ENCODE data around the gene KITLG. TPM values are rescaled to one million over a fixed set of nuclear protein-coding genes. Genes with fewer than 3 reads are reported as not detected.

KITLG gene
- total RNA-seq, 4 donors from 2014 or later = 3.9 to 33.0 (median 14.7) TPM

- 80 to 88% methylated on average over 1 of the region's 1 CpG for WGBS, 2 donors
- intact Hi-C loops (cut with DNase I) = no loop called here
- Histone ChIP-seq H3K36me3 (peaks cover 0 to 50% (median 0%) of the 10 kb centered on the region in 3 donors), H3K27ac (no peak overlapping the region), H3K9me3 (no peaks in the 10 kb centered on the region), H3K4me1 (peaks cover 0 to 8% (median 6%) of the 10 kb centered on the region in 3 donors), H3K4me3 (no peak overlapping the region), H3K27me3 (no peaks in the 10 kb centered on the region)
- no peak for TF ChIP-seq CTCF (IDR thresholded peaks at IDR 0.05)
- TF ChIP-seq POLR2A (IDR thresholded peaks at IDR 0.05) = no peak
- no peak for DNase-seq
Observed at GRCh38 chr12:88507270-88507669, 73.0 kb downstream of the KITLG start.

GRCh38 chr12:88505696-88506095, 74.6 kb downstream of the KITLG start:
- Histone ChIP-seq H3K9me3 (no peaks in the 10 kb centered on the region), H3K4me1 (peaks cover 0 to 15% (median 6%) of the 10 kb centered on the region in 3 donors), H3K27me3 (no peaks in the 10 kb centered on the region), H3K4me3 (no peak overlapping the region), H3K36me3 (peaks cover 0 to 50% (median 0%) of the 10 kb centered on the region in 3 donors), H3K27ac (no peak overlapping the region)
- no peak for DNase-seq
- 87 to 91% methylated on average over 2 of the region's 2 CpGs for WGBS, 2 donors
- no peak for TF ChIP-seq POLR2A (IDR thresholded peaks at IDR 0.05)
- no peak for TF ChIP-seq CTCF (IDR thresholded peaks at IDR 0.05)
- intact Hi-C loops (cut with DNase I) = no loop called here

- DNase-seq = no peak
- no peak for TF ChIP-seq CTCF (IDR thresholded peaks at IDR 0.05)
- TF ChIP-seq POLR2A (IDR thresholded peaks at IDR 0.05) = no peak
- intact Hi-C loops (cut with DNase I) = no loop called here
- peaks cover 0 to 15% (median 6%) of the 10 kb centered on the region in 3 donors for H3K4me1 ChIP-seq
- no peaks in the 10 kb centered on the region for H3K27me3 ChIP-seq
- H3K4me3 ChIP-seq = no peak overlapping the region
- WGBS, 2 donors = 83 to 89% methylated on average over 3 of the region's 3 CpGs
- H3K27ac ChIP-seq = no peak overlapping the region
- peaks cover 0 to 41% (median 0%) of the 10 kb centered on the region in 3 donors for H3K36me3 ChIP-seq
- no peaks in the 10 kb centered on the region for H3K9me3 ChIP-seq
Observed at GRCh38 chr12:88503281-88503703, 77.0 kb downstream of the KITLG start.

- peaks cover 0 to 34% (median 0%) of the 10 kb centered on the region in 3 donors for H3K36me3 ChIP-seq
- no peak overlapping the region for H3K4me3 ChIP-seq
- H3K27ac ChIP-seq = peak overlapping the region in 2 of 4 donors; percentile 11 to 51
- H3K4me1 ChIP-seq = peaks cover 0 to 15% (median 6%) of the 10 kb centered on the region in 3 donors
- intact Hi-C loops (cut with DNase I) = no loop called here
- no peak for TF ChIP-seq POLR2A (IDR thresholded peaks at IDR 0.05)
- no peak for TF ChIP-seq CTCF (IDR thresholded peaks at IDR 0.05)
- no peak for DNase-seq
- no peaks in the 10 kb centered on the region for H3K9me3 ChIP-seq
- 29 to 31% methylated on average over 5 of the region's 5 CpGs for WGBS, 2 donors
- H3K27me3 ChIP-seq = no peaks in the 10 kb centered on the region
Observed at GRCh38 chr12:88501972-88502938, 78.0 kb downstream of the KITLG start.

- WGBS, 2 donors = 82 to 83% methylated on average over 3 of the region's 3 CpGs
- peaks cover 0 to 3% (median 0%) of the 10 kb centered on the region in 3 donors for H3K4me1 ChIP-seq
- H3K27ac ChIP-seq = no peak overlapping the region
- H3K36me3 ChIP-seq = peaks cover 0 to 13% (median 0%) of the 10 kb centered on the region in 3 donors
- intact Hi-C loops (cut with DNase I) = no loop called here
- no peaks in the 10 kb centered on the region for H3K9me3 ChIP-seq
- H3K27me3 ChIP-seq = no peaks in the 10 kb centered on the region
- TF ChIP-seq CTCF (IDR thresholded peaks at IDR 0.05) (no peak), POLR2A (IDR thresholded peaks at IDR 0.05) (no peak)
- no peak for DNase-seq
- no peak overlapping the region for H3K4me3 ChIP-seq
Observed at GRCh38 chr12:88496891-88497371, 83.3 kb downstream of the KITLG start.
